Body of pancreas (tissue), 4 donors: ENCODE results near the gene CAMK2D.

Experiments
- POLR2A ChIP-seq, 3 donors: fragments of 450-650 bp; IDR thresholded peaks; one replicate each; pipeline ENCODE4 v1.6.1; 2016; ENCODE audit warnings: antibody characterized with exemption in 3 of 3, mild to moderate bottlenecking in 2 of 3
- TF ChIP-seq, protein P1 (sequence below), 7 experiments: fragments of 450-650 bp in 4 of 7; fragments of 200-600 bp in 3 of 7; sonication (generic) in 3 of 7; IDR thresholded peaks; one replicate each; pipeline ENCODE4 v1.5.1; 2016 to 2019; ENCODE audit warnings: antibody characterized with exemption in 7 of 7

DNA sequence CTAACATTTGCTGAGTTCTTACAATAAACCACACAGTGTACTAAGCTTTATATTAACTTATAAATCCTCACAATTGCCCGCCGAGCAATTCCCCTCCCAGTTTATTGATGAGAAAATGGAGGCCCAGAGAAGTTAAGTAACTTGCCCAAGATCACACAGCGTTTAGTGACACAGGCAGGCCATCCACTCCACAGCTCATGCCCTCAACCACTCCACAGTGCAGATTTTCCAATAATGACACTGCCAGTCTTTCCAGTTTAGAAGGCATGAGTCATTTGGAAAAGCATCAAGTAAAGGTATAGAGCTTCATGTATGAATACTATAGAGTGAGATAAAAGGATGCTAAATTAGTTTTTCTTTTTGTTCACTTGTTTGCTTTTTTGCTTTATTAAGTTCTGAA lies 208.5 kb downstream of the CAMK2D start:
- TF ChIP-seq, protein P1, sequence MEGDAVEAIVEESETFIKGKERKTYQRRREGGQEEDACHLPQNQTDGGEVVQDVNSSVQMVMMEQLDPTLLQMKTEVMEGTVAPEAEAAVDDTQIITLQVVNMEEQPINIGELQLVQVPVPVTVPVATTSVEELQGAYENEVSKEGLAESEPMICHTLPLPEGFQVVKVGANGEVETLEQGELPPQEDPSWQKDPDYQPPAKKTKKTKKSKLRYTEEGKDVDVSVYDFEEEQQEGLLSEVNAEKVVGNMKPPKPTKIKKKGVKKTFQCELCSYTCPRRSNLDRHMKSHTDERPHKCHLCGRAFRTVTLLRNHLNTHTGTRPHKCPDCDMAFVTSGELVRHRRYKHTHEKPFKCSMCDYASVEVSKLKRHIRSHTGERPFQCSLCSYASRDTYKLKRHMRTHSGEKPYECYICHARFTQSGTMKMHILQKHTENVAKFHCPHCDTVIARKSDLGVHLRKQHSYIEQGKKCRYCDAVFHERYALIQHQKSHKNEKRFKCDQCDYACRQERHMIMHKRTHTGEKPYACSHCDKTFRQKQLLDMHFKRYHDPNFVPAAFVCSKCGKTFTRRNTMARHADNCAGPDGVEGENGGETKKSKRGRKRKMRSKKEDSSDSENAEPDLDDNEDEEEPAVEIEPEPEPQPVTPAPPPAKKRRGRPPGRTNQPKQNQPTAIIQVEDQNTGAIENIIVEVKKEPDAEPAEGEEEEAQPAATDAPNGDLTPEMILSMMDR (IDR thresholded peaks at IDR 0.05), result no peak
- TF ChIP-seq POLR2A (IDR thresholded peaks at IDR 0.05), result no peak
